Muscle layer of duodenum (tissue), 2 donors: ENCODE results near the gene TTBK2.

Source experiments
- H3K27ac ChIP-seq: one replicate; pipeline ENCODE4 v1.7.0; 2013; ENCODE audit warnings: mild to moderate bottlenecking, low read length
- H3K27me3 ChIP-seq: one replicate; pipeline ENCODE4 v1.7.0; 2013; ENCODE audit warnings: low read depth, mild to moderate bottlenecking, control low read depth, low read length
- H3K36me3 ChIP-seq, 2 donors: one replicate each; pipeline ENCODE4 v1.7.0; 2013; ENCODE audit warnings: low read length in 2 of 2, control low read depth in 1 of 2, mild to moderate bottlenecking in 1 of 2; ENCODE audit not compliant: insufficient read depth in 2 of 2, control insufficient read depth in 1 of 2
- H3K4me1 ChIP-seq, 2 donors: one replicate each; pipeline ENCODE4 v1.7.0; 2013; ENCODE audit warnings: low read length in 2 of 2, mild to moderate bottlenecking in 2 of 2, control low read depth in 1 of 2, moderate library complexity in 1 of 2; ENCODE audit not compliant: insufficient read depth in 2 of 2, control insufficient read depth in 1 of 2
- H3K4me3 ChIP-seq, 2 donors: one replicate each; pipeline ENCODE4 v1.7.0; 2013; ENCODE audit warnings: low read length in 2 of 2, low read depth in 1 of 2, mild to moderate bottlenecking in 1 of 2
- H3K9me3 ChIP-seq, 2 donors: one replicate each; pipeline ENCODE4 v1.7.0; 2013; ENCODE audit warnings: low read length in 2 of 2, control low read depth in 1 of 2, mild to moderate bottlenecking in 1 of 2; ENCODE audit not compliant: control insufficient read depth in 1 of 2
- donor health status: healthy.

TTBK2 gene

GRCh38 chr15:42858999-42859789 lies 61.4 kb downstream of the TTBK2 start:
- Histone ChIP-seq H3K4me3 (no peak overlapping the region), H3K4me1 (peaks cover 0 to 5% of the 10 kb centered on the region in 2 donors), H3K27me3 (no peaks in the 10 kb centered on the region), H3K36me3 (peaks cover 0 to 6% of the 10 kb centered on the region in 2 donors), H3K27ac (no peak overlapping the region), H3K9me3 (no peaks in the 10 kb centered on the region)

DNA sequence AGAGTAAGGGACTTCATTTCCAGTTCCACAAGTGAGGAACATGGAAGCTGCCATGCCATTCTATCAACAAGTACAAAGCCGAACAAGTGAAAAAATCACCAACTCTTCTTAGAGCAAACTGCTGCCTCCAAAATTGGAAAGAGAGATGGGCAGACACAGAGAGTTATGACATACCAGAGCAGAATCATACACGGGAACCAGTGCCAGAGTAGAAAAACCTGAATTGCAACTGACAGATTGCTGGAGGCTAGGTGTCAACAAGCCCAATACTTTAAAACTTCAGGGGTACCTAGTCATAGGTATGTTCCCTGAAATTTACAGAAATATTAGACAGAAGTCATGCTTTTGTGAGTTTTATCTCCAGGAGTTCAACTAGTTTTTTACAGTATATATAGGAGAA lies 62.0 kb downstream of the TTBK2 start:
- Histone ChIP-seq H3K27ac (no peak overlapping the region), H3K4me1 (peaks cover 0 to 5% of the 10 kb centered on the region in 2 donors)

DNA sequence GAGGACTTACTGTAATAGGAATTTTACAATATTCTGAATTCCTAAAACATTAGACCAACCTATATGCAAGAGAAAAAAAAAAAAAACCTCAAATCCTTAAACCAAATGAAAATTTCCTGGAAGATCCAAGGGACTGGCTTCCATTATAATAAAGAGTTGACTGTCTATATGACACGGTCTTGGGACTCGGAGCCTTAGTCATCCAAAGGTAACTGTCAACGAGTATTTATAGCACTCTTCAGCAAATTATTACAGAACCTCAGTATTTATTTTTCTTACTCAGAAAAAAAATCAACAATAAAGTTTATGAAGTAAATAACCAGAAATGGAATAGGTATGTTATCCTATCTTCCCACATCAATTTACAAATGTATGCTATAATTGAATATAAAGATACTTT lies 66.0 kb downstream of the TTBK2 start:
- peaks cover 0 to 5% of the 10 kb centered on the region in 2 donors for H3K4me1 ChIP-seq
- H3K9me3 ChIP-seq: no peaks in the 10 kb centered on the region
- H3K27ac ChIP-seq: no peak overlapping the region
- H3K4me3 ChIP-seq: no peak overlapping the region
- H3K27me3 ChIP-seq: no peaks in the 10 kb centered on the region
- H3K36me3 ChIP-seq: peaks cover 0 to 12% of the 10 kb centered on the region in 2 donors

More for the DNA sequence above, 62.0 kb downstream of the TTBK2 start:
- Histone ChIP-seq H3K9me3 (no peaks in the 10 kb centered on the region), H3K4me3 (no peak overlapping the region), H3K27me3 (no peaks in the 10 kb centered on the region), H3K36me3 (peaks cover 0 to 6% of the 10 kb centered on the region in 2 donors)

- H3K27ac ChIP-seq: no peak overlapping the region
- H3K4me1 ChIP-seq: no peaks in the 10 kb centered on the region
- H3K27me3 ChIP-seq: no peaks in the 10 kb centered on the region
- no peak overlapping the region for H3K4me3 ChIP-seq
- H3K36me3 ChIP-seq: peaks cover 0 to 7% of the 10 kb centered on the region in 2 donors
- H3K9me3 ChIP-seq: no peaks in the 10 kb centered on the region
These were observed 70.7 kb downstream of the TTBK2 start for GRCh38 chr15:42849836-42850235.

- Histone ChIP-seq H3K4me1 (no peaks in the 10 kb centered on the region), H3K36me3 (peaks cover 0 to 7% of the 10 kb centered on the region in 2 donors), H3K27ac (no peak overlapping the region), H3K4me3 (no peak overlapping the region), H3K9me3 (no peaks in the 10 kb centered on the region), H3K27me3 (no peaks in the 10 kb centered on the region)
These were observed 71.7 kb downstream of the TTBK2 start for GRCh38 chr15:42848846-42849245.

GRCh38 chr15:42846647-42847046 lies 73.9 kb downstream of the TTBK2 start:
- H3K4me3 ChIP-seq: no peak overlapping the region
- H3K27ac ChIP-seq: no peak overlapping the region
- no peaks in the 10 kb centered on the region for H3K27me3 ChIP-seq
- no peaks in the 10 kb centered on the region for H3K4me1 ChIP-seq
- H3K36me3 ChIP-seq: peaks cover 0 to 7% of the 10 kb centered on the region in 2 donors
- H3K9me3 ChIP-seq: no peaks in the 10 kb centered on the region

DNA sequence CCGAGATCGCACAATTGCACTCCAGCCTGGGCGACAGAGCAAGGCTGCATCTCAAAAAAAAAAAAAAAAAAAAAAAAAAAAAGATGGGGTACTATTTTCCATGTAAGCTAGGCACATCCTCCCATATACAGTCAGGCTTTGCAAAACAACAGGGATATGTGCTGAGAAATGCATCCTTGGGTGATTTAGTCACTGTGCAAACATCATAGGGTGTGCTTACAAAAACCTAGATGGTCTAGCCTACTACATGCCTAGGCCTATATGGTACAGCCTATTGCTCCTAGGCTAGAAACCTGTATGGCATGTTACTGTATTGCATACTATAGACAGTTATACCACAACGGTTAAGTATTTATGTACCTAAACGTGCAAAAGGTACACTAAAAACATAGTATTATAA lies 75.0 kb downstream of the TTBK2 start:
- Histone ChIP-seq H3K4me3 (no peak overlapping the region), H3K27ac (no peak overlapping the region), H3K36me3 (peaks cover 0 to 7% of the 10 kb centered on the region in 2 donors), H3K9me3 (no peaks in the 10 kb centered on the region), H3K27me3 (no peaks in the 10 kb centered on the region), H3K4me1 (no peaks in the 10 kb centered on the region)

GRCh38 chr15:42843699-42844098 lies 76.9 kb downstream of the TTBK2 start:
- Histone ChIP-seq H3K27me3 (no peaks in the 10 kb centered on the region), H3K9me3 (no peaks in the 10 kb centered on the region), H3K4me3 (no peak overlapping the region), H3K36me3 (peaks cover 5 to 6% of the 10 kb centered on the region in 2 donors), H3K4me1 (no peaks in the 10 kb centered on the region), H3K27ac (no peak overlapping the region)

DNA sequence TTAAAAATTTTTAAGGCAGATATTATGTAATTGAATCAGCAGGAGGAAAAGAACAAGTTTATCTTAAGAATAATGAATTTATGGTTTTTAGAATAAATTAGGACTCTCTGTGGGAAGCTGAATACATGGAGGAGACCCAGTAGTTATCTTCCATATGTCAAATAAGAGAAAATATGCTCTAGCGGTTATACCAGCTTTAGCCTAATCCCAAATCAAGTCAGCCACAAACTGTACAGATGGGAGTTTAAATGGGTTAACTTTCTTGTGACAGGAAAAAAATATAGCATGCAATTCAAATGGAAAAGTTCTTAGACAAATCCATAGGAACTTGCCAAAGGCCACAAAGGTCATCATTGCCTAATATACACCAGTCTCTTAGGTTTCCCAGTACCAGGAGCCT lies 84.3 kb downstream of the TTBK2 start:
- Histone ChIP-seq H3K4me1 (no peaks in the 10 kb centered on the region), H3K27ac (no peak overlapping the region), H3K27me3 (no peaks in the 10 kb centered on the region), H3K4me3 (no peak overlapping the region), H3K36me3 (peaks cover 6 to 12% of the 10 kb centered on the region in 2 donors), H3K9me3 (no peaks in the 10 kb centered on the region)

- no peaks in the 10 kb centered on the region for H3K9me3 ChIP-seq
- H3K27me3 ChIP-seq: no peaks in the 10 kb centered on the region
- H3K4me1 ChIP-seq: no peaks in the 10 kb centered on the region
- no peak overlapping the region for H3K4me3 ChIP-seq
- H3K27ac ChIP-seq: no peak overlapping the region
- H3K36me3 ChIP-seq: peaks cover 0 to 10% of the 10 kb centered on the region in 2 donors
These were observed 88.0 kb downstream of the TTBK2 start for GRCh38 chr15:42832576-42832975.

GRCh38 chr15:42826251-42826890 lies 94.2 kb downstream of the TTBK2 start:
- H3K27me3 ChIP-seq: no peaks in the 10 kb centered on the region
- peaks cover 0 to 10% of the 10 kb centered on the region in 2 donors for H3K36me3 ChIP-seq
- H3K27ac ChIP-seq: no peak overlapping the region
- H3K4me1 ChIP-seq: no peaks in the 10 kb centered on the region
- no peak overlapping the region for H3K4me3 ChIP-seq
- no peaks in the 10 kb centered on the region for H3K9me3 ChIP-seq
